ENCODE results near the gene MED4.

The MED4 gene

GRCh38 chr13:48037346-48038173 lies 57.3 kb downstream of the MED4 start, which contains the start of gene NUDT15:
TSS of gene NUDT15 (plus strand) at chr13:48037726. CDS start at chr13:48037747, 21 bp downstream.
- peak; percentile 97 for TF ChIP-seq CTCF (IDR thresholded peaks at IDR 0.05; ENCODE audit: control extremely low read depth, extremely low read depth, low read depth, missing control alignments)
- peak; percentile 95 for DNase-seq (ENCODE audit: extremely low spot score)
- CTCF ChIA-PET, result interaction anchor here (0.8 to 5.4 kb wide), 32 partner anchors 11 to 1238 kb away, joined by 3 to 73 read pairs (median 4); partner anchors contain the start of genes MED4 and SUCLA2
- POLR2A ChIA-PET, result interaction anchor here (0.6 to 1.3 kb wide), 3 partner anchors 21 to 843 kb away, joined by 3 to 5 read pairs (median 3); no protein-coding TSS in a partner anchor

- TF ChIP-seq CTCF (IDR thresholded peaks at IDR 0.05; ENCODE audit: control extremely low read depth, extremely low read depth, low read depth, missing control alignments), result no peak
- CTCF ChIA-PET, result interaction anchor here (1.2 kb wide), 1 partner anchor 16 kb away, joined by 3 read pairs; no protein-coding TSS in a partner anchor
- DNase-seq (ENCODE audit: extremely low spot score), result no peak
- POLR2A ChIA-PET, result no interaction called here
Observed at GRCh38 chr13:48029859-48030258, 65.0 kb downstream of the MED4 start.

DNA sequence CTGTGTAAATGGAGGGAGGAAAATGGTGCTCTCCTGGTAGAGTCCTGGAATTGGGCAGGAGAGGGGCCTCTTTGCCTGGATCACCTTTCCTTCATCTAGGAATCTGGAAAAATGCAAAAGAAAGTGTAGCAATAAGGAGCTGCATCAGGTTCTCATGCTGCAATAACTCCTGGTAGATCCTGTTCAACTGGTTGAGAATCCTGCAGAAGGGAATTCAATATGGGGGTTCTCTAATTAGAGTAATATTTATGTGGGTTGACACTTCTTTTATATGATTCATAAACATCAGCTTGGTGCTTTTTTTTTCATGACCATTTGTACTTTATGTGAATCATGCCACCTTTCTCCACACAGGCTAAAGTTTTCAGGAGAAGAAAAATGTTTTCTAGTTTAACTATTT lies 66.8 kb downstream of the MED4 start:
- no peak for DNase-seq (ENCODE audit: extremely low spot score)
- ChIA-PET POLR2A (no interaction called here), CTCF (no interaction called here)
- TF ChIP-seq CTCF (IDR thresholded peaks at IDR 0.05; ENCODE audit: control extremely low read depth, extremely low read depth, low read depth, missing control alignments), result no peak
